NCI-H2227 (cell line): Measurements from ENCODE around the gene LRP2BP.

Experiments used
- DNase-seq: peaks from one replicate; lab custom pipeline; 2025; ENCODE audit not compliant: unreplicated experiment; lab: John Stamatoyannopoulos, UW

Gene LRP2BP

GRCh38 chr4:185395956-185396723 is 416 bp upstream of the LRP2BP start:
- DNase-seq = peak; percentile 97

GRCh38 chr4:185394568-185395237 is 1.0 kb downstream of the LRP2BP start:
- no peak for DNase-seq

DNA sequence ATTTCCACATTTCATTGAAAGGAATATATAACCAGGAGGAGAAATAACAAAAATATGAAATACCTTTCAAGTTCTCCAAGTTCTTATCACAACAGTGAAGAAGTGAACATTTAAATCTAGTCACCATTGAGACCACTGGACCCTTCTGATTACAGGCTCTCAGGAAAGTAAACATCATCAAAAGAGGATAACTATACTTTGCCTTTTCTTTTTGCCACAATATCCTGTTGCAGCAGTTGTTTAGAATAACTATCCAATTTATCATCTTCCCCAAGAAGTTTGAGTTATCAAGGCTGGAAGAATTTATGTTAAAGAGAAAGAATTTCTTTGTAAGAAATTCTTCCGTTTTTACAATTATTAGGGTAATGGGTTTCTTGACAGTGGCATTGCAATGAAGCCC is 3.6 kb downstream of the LRP2BP start:
- DNase-seq = no peak

- DNase-seq = no peak
Observed at GRCh38 chr4:185390941-185391340, 4.8 kb downstream of the LRP2BP start.

DNA sequence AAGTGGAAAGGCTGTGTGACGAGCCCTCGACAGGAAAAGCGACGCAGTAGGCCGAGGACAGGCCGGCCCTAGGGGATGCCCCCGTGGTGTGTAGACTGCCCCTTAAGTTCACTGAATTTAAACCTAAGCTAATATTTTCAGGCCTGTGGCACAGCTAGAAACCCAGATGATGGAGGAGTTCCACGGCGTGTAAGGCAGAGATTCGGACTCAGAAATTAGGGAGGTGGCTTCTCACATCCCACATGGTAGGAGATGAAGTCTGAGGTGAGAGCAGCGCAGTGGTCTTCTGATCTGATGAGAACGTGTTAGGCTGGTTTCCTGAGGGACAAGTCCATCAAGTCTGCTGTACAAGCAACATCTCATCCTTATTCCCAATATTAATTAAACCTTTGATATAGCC is 7.8 kb downstream of the LRP2BP start:
- DNase-seq = no peak

DNA sequence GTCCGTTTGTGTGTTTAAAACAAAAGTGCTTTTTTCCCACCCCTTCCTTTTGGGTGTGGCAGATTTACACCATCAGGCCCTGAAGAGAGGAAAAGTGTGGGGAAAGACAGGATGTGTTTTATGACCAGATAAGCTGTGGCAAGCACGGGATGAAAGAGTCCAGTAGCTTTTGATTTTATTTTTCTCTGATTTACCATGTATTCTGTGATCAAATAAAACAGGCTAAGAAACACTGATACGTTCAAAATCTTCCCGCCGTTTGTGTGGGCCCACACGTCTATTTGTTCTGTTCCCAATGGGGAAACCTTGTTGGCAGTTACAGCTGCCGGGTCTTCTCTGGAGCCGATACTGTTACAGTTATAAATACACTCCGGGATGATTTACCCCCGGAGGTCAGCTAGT is 10.8 kb downstream of the LRP2BP start:
- no peak for DNase-seq

GRCh38 chr4:185384061-185384460 is 11.7 kb downstream of the LRP2BP start:
- DNase-seq = no peak

GRCh38 chr4:185383451-185383850 is 12.3 kb downstream of the LRP2BP start:
- DNase-seq = no peak

DNA sequence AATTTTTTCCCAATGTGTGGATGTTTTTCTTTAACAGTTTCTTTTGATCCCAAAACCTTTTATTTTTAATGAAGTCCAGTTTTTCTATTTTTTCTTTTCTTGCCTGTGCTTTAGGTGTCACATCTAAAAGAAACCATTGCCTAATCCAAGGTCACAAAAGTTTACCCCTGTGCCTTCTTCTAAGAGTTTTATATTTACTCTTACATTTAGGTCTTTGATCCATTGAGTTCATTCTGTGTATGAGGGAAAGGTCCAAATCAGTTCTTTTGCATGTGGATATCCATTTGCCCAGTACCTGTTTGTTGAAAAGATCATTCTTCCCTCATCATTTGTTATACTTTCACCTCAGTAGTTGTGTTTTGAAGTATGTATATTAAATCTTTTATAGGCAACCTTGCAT is 13.0 kb downstream of the LRP2BP start:
- no peak for DNase-seq

DNA sequence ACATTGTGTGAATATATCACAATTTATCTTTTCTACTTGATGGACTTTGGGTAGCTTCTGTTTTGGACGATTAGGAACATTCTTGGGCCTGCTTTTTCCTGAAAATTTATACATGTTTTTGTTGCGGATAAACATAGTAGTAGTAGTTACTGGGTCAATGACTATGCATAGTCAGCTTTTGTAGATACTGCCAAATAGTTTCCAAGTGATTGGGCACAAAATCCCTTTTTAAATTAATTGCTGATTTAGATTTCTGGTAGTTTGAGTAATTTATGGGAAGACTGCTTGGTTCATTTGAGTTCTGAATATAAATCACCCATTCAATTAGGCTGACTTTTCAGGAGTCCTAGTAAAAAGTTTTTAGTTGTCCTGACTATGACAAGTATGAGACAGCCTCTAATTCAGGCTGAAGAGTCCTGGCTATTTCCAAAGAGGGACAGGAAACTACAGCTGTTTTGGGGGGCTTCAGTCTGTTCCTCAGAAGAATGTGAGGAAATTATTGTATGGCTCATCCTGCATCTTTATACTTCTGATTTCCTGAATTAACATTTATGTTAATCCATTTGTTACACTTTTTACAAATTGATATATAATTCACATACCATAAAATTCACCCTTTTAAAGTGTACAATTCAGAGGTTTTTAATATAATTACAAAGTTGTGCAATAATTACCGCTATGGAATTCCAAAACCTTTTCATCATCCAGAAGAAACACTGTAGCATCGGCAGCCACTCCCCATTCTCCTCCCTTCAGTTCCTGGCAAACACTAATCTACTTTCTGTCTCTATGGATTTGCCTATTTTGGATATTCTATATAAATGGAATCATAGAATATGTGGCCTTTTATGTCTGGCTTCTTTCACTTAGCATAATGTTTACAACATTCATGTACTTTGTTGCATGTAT is 14.2 kb downstream of the LRP2BP start:
- DNase-seq = no peak

GRCh38 chr4:185380320-185380719 is 15.4 kb downstream of the LRP2BP start:
- DNase-seq = no peak

- DNase-seq = no peak
Observed at GRCh38 chr4:185379326-185380295, 16.1 kb downstream of the LRP2BP start.

DNA sequence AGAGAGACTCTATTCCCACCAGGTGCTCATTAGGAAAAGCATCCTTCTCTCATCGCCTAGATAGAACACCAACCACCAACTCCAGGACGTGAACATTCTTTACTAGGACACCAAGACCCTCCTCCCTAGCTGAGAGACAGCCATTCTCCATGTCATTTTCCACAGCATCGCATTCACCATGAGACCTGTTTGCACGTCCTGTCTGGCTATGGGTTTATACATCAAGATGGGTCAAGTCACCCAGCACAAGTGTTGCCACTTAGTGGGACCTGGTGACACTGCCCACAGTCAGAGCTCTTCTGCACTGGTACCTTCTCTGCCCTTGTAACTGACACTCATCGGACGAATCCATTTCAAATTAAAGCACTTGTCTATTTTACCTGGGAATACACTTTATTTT is 17.5 kb downstream of the LRP2BP start:
- DNase-seq = no peak

DNA sequence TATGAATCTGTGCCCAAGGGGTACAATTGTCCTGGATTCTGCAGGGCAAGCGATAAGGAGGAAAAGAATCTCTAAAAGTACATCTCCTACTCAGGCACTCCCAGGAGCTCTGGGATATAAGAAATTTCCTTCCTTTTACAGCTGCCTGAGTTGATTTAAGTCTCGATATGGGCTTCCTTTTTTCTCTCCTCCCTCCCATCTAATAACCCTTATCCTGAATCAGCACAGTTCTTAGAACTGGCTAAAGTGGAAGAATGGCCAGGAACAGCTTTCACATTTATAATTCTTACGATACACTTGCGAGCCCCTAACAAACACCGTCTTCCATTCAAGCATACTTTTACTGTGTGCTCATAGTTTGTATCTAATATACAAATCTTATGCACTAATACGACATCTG is 21.2 kb downstream of the LRP2BP start:
- no peak for DNase-seq

DNA sequence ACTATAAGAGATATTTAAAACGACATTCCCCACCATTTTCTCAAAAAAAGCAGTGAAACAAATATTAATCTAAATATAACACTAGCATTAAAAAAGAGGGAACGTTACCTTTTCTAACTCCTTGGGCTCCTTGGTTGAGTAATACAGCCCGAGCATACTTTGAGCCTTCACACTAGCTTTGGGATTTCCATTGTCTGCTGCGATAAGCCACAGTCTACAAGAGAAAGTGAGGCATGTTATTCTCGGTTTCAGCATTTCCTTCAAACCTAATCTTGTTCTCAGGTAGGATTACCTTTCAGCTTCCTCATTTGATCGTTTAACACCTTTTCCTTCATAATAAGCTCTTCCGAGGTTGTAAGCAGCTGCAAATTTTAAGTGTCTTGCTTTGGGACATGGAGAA is 21.7 kb downstream of the LRP2BP start:
- no peak for DNase-seq

DNA sequence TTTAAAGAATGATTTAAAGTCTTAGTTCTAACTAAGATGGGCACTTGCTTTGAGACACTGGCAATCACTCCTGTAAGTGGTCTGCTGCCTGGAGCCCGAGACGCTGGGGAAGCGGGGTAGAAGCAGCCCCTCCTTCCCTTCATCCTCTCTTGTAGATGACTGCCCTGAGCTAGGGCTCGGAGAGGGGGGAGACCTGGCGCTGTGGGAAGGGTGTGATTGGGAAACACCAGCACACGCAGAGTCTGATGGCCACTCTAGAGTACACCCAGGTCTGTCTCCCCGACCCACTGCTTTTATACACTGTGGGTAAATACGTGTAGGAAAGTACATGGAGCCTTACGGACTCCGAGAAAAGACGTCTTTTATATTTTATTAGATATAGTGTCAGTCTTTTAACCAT is 24.0 kb downstream of the LRP2BP start:
- no peak for DNase-seq

DNA sequence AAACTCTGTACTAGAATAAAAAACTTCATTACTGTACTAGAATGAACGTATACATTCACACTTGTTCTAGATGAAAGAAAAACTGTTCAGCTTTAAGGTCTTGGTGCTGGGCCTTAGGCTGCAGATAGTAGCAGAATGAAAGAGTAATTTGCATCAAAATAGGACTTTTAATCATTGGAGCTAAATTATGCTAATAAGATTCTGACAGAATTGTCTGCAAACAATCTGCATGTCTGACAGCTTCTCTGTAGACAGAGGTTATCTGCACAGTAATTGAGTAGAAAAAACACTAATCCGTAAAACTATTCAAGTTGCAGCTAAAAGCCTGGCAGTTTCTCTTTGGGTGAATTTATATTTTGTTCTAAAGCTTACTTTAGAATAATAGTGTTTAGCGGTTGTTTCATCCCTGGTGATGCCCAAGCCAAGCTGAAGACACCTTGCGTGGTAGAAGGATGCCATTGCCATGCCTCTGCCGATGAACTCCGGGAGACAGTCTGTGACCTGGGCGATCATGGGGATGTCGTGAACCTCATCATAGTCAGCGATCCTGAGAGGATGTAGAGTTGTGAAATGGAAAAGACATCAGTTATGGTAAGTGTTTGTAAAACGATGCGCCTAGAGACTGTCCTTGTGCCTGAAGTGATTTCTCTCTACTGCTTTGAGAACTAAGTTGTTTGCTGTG is 25.3 kb downstream of the LRP2BP start:
- no peak for DNase-seq

GRCh38 chr4:185369731-185370130 is 26.0 kb downstream of the LRP2BP start:
- DNase-seq = no peak

GRCh38 chr4:185364886-185365285 is 30.8 kb downstream of the LRP2BP start:
- DNase-seq = no peak

GRCh38 chr4:185363251-185363650 is 32.5 kb downstream of the LRP2BP start:
- DNase-seq = no peak
